ENCODE results near the gene OSBPL8. TPM values are rescaled to one million over a fixed set of nuclear protein-coding genes. Genes with fewer than 3 reads are reported as not detected.

OSBPL8 gene
- total and polyA plus RNA-seq, 2 experiments from 2014 or later = 20.1 to 82.5 TPM

GRCh38 chr12:76548222-76548837 lies 11.2 kb downstream of the OSBPL8 start:
- no peak overlapping the region for H2AFZ ChIP-seq
- H3K79me2 ChIP-seq = peaks cover 95% of the 10 kb centered on the region
- H3K4me2 ChIP-seq = peak overlapping the region; percentile 57
- H3K36me3 ChIP-seq (replicated peaks; ENCODE audit: insufficient read depth, low read depth) = no peaks in the 10 kb centered on the region
- H3K27ac ChIP-seq = no peak overlapping the region
- TF ChIP-seq EZH2 (IDR thresholded peaks at IDR 0.05; ENCODE audit: borderline replicate concordance) (no peak), CTCF (IDR thresholded peaks at IDR 0.05; ENCODE audit: poor library complexity) (no peak), EZH2phosphoT487 (IDR thresholded peaks at IDR 0.05; ENCODE audit: low read depth, severe bottlenecking, unreplicated experiment) (no peak)
- H4K20me1 ChIP-seq (ENCODE audit: insufficient read depth, poor library complexity, severe bottlenecking) = peaks cover 21% of the 10 kb centered on the region
- no peaks in the 10 kb centered on the region for H3K27me3 ChIP-seq
- WGBS (ENCODE audit: low lambda C conversion rate, missing lambda C conversion rate) = 48% methylated on average over 3 of the region's 3 CpGs
- H3K4me3 ChIP-seq = no peak overlapping the region
- no peaks in the 10 kb centered on the region for H3K9me3 ChIP-seq (ENCODE audit: low read depth)
- peak; percentile 13 for DNase-seq (ENCODE audit: low spot score)
- no peaks in the 10 kb centered on the region for H3K9me2 ChIP-seq (replicated peaks; ENCODE audit: insufficient read depth)
- H3K4me1 ChIP-seq (ENCODE audit: insufficient read depth) = peaks cover 20% of the 10 kb centered on the region

DNA sequence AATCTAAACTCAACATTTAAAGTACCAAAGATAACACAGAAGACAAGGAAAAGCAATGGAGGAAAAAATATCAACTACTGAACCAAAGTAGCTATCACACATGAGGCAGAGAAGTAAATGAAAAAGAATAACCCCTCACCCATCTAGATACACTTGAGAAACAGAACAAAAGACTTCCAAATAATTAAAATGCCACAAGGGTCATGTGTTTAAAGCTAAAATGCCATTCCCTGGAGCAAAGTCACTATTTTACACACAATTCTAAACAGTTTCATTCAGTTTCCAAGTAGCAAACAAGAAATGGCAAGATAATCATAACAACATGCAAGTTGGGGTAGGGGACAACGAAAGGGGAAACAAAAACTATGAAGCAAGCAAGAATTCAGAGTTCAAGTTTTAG lies 12.0 kb downstream of the OSBPL8 start:
- no peak for DNase-seq (ENCODE audit: low spot score)
- Histone ChIP-seq H3K27me3 (no peaks in the 10 kb centered on the region), H3K4me3 (no peak overlapping the region), H3K36me3 (replicated peaks; ENCODE audit: insufficient read depth, low read depth) (no peaks in the 10 kb centered on the region), H3K4me2 (peak overlapping the region; percentile 57), H4K20me1 (ENCODE audit: insufficient read depth, poor library complexity, severe bottlenecking) (peaks cover 21% of the 10 kb centered on the region), H3K79me2 (peaks cover 95% of the 10 kb centered on the region), H2AFZ (no peak overlapping the region), H3K9me2 (replicated peaks; ENCODE audit: insufficient read depth) (no peaks in the 10 kb centered on the region), H3K4me1 (ENCODE audit: insufficient read depth) (peaks cover 20% of the 10 kb centered on the region), H3K9me3 (ENCODE audit: low read depth) (no peaks in the 10 kb centered on the region), H3K27ac (no peak overlapping the region)
- 32% methylated on average over 1 of the region's 1 CpG for WGBS (ENCODE audit: low lambda C conversion rate, missing lambda C conversion rate)
- no peak for TF ChIP-seq CTCF (IDR thresholded peaks at IDR 0.05; ENCODE audit: poor library complexity)

DNA sequence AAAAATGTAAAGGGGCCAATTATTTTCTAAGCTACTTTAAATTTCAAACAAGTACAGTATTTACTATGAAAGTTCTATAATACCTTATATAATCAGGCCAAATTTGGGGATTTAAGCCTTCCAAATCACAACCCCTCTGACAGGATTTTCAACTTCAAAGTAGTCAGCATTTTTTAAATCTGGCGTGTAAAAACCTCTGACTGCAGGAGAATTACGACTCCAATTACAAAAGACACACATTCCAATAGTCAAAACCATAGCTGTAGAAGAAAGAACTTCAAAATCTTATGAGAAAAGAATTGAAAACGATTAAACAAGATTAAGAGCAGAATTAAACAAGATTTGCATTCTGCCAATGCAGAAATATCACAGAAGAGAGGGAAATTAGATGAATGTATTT lies 12.7 kb downstream of the OSBPL8 start:
- no peak for DNase-seq (ENCODE audit: low spot score)
- TF ChIP-seq CTCF (IDR thresholded peaks at IDR 0.05; ENCODE audit: poor library complexity) (no peak), EZH2 (IDR thresholded peaks at IDR 0.05; ENCODE audit: borderline replicate concordance) (no peak), EZH2phosphoT487 (IDR thresholded peaks at IDR 0.05; ENCODE audit: low read depth, severe bottlenecking, unreplicated experiment) (no peak)
- Histone ChIP-seq H3K9me2 (replicated peaks; ENCODE audit: insufficient read depth) (no peaks in the 10 kb centered on the region), H3K4me2 (no peak overlapping the region), H3K27ac (no peak overlapping the region), H3K79me2 (peaks cover 96% of the 10 kb centered on the region), H3K27me3 (no peaks in the 10 kb centered on the region), H3K4me3 (no peak overlapping the region), H3K36me3 (replicated peaks; ENCODE audit: insufficient read depth, low read depth) (no peaks in the 10 kb centered on the region), H3K4me1 (ENCODE audit: insufficient read depth) (peaks cover 20% of the 10 kb centered on the region), H4K20me1 (ENCODE audit: insufficient read depth, poor library complexity, severe bottlenecking) (peaks cover 21% of the 10 kb centered on the region), H3K9me3 (ENCODE audit: low read depth) (no peaks in the 10 kb centered on the region), H2AFZ (no peak overlapping the region)
- 47% methylated on average over 3 of the region's 3 CpGs for WGBS (ENCODE audit: low lambda C conversion rate, missing lambda C conversion rate)

DNA sequence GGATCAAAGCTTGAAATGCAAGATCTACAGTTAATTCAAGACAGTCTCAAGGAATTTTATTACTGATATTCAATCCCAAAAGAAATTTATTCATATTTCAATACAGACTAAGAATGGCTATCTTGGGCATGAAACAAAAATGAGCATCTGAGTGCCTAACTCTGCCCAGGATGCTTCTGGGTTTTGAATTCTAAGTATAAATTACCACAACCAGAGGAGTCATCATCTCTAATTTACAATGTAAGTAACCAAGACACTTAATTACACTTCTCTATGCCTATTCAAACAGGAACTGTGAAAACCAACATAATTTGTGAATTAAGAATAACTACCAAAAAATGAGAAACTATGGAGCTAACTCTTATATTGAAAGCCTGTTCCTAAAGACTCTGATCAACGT lies 14.1 kb downstream of the OSBPL8 start:
- Histone ChIP-seq H3K79me2 (peaks cover 94% of the 10 kb centered on the region), H3K9me2 (replicated peaks; ENCODE audit: insufficient read depth) (no peaks in the 10 kb centered on the region), H2AFZ (no peak overlapping the region), H3K4me3 (no peak overlapping the region), H3K36me3 (replicated peaks; ENCODE audit: insufficient read depth, low read depth) (no peaks in the 10 kb centered on the region), H4K20me1 (ENCODE audit: insufficient read depth, poor library complexity, severe bottlenecking) (peaks cover 24% of the 10 kb centered on the region), H3K4me2 (peak overlapping the region; percentile 7), H3K27ac (no peak overlapping the region), H3K9me3 (ENCODE audit: low read depth) (no peaks in the 10 kb centered on the region), H3K27me3 (no peaks in the 10 kb centered on the region), H3K4me1 (ENCODE audit: insufficient read depth) (peaks cover 20% of the 10 kb centered on the region)
- no peak for DNase-seq (ENCODE audit: low spot score)
- TF ChIP-seq CTCF (IDR thresholded peaks at IDR 0.05; ENCODE audit: poor library complexity) (no peak), EZH2phosphoT487 (IDR thresholded peaks at IDR 0.05; ENCODE audit: low read depth, severe bottlenecking, unreplicated experiment) (no peak), EZH2 (IDR thresholded peaks at IDR 0.05; ENCODE audit: borderline replicate concordance) (no peak)
- WGBS (ENCODE audit: low lambda C conversion rate, missing lambda C conversion rate) = 63% methylated on average over 1 of the region's 1 CpG
